Fibroblast of villous mesenchyme (primary cell): ENCODE measurements around the gene VGLL2. TPM values are rescaled to one million over a fixed set of nuclear protein-coding genes. Genes with fewer than 3 reads are reported as not detected.

Experiments used
- DNase-seq: peaks from one replicate; pipeline ENCODE4 v3.0.0-alpha.2; 2010; ENCODE audit warnings: low read depth
- H3K4me3 ChIP-seq: 2 replicates; pipeline ENCODE4 v1.5.1; 2011; ENCODE audit warnings: low read depth, mild to moderate bottlenecking, low read length
- small RNA-seq: library from RNA; depleted of rRNA; stranded (forward); fragments of <200 nt; gene quantifications from one replicate; pipeline ENCODE3, GENCODE V24; 2012
- total RNA-seq: library from RNA; depleted of rRNA; stranded (reverse); fragments of >200 nt; gene quantifications from 2 replicates; pipeline ENCODE4 v1.2.3, GENCODE V29; 2012
- TF ChIP-seq, protein P1 (sequence below): IDR thresholded peaks from 2 replicates; pipeline ENCODE4 v1.5.1; 2012; ENCODE audit warnings: low read depth, mild to moderate bottlenecking, low read length; ENCODE audit not compliant: insufficient read depth

Gene VGLL2
- total RNA-seq, 1 donor: not detected

DNA sequence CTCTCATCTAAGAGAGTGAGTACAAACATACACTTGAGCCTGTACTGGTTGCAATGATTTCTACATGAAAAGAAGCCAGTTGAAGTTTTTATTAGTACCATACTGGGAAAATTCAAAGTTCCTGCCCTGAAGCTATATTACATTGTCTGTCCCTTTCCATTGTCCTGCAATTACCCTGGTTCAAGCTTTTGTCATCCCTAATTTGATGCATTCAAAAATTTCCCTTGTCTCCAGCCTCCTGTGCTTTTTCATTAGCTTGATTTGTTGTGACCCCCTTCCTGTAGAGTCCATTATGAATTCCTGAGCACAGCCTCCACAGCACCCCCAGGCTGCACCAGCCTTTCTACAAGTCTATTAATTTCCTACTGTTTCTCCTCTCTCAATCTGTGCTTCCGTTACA is 46.4 kb downstream of the VGLL2 start:
- TF ChIP-seq, protein P1, sequence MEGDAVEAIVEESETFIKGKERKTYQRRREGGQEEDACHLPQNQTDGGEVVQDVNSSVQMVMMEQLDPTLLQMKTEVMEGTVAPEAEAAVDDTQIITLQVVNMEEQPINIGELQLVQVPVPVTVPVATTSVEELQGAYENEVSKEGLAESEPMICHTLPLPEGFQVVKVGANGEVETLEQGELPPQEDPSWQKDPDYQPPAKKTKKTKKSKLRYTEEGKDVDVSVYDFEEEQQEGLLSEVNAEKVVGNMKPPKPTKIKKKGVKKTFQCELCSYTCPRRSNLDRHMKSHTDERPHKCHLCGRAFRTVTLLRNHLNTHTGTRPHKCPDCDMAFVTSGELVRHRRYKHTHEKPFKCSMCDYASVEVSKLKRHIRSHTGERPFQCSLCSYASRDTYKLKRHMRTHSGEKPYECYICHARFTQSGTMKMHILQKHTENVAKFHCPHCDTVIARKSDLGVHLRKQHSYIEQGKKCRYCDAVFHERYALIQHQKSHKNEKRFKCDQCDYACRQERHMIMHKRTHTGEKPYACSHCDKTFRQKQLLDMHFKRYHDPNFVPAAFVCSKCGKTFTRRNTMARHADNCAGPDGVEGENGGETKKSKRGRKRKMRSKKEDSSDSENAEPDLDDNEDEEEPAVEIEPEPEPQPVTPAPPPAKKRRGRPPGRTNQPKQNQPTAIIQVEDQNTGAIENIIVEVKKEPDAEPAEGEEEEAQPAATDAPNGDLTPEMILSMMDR: no peak
- DNase-seq: no peak
- H3K4me3 ChIP-seq: no peak overlapping the region

GRCh38 chr6:117317261-117317660 is 51.9 kb downstream of the VGLL2 start:
- H3K4me3 ChIP-seq: no peak overlapping the region
- peak; percentile 7 for DNase-seq
- TF ChIP-seq, protein P1: peak; percentile 39

Small RNA genes lying within 50 kb of the gene (small RNA-seq; reads per million reads assigned to genes)
- not detected for gene RN7SKP18

Other genes starting within 250 kb of the VGLL2 start
- gene ROS1, start 160.4 kb downstream of the VGLL2 start, total RNA-seq: 0.32 and 0.43 TPM in 2 replicates
- 39.0 and 69.1 TPM in 2 replicates for gene DCBLD1, start 217.1 kb downstream of the VGLL2 start, total RNA-seq